ENCODE results near the gene ODF4. TPM values are rescaled to one million over a fixed set of nuclear protein-coding genes. Genes with fewer than 3 reads are reported as not detected.

The ODF4 gene
- total and polyA plus RNA-seq, 8 donors = not detected

DNA sequence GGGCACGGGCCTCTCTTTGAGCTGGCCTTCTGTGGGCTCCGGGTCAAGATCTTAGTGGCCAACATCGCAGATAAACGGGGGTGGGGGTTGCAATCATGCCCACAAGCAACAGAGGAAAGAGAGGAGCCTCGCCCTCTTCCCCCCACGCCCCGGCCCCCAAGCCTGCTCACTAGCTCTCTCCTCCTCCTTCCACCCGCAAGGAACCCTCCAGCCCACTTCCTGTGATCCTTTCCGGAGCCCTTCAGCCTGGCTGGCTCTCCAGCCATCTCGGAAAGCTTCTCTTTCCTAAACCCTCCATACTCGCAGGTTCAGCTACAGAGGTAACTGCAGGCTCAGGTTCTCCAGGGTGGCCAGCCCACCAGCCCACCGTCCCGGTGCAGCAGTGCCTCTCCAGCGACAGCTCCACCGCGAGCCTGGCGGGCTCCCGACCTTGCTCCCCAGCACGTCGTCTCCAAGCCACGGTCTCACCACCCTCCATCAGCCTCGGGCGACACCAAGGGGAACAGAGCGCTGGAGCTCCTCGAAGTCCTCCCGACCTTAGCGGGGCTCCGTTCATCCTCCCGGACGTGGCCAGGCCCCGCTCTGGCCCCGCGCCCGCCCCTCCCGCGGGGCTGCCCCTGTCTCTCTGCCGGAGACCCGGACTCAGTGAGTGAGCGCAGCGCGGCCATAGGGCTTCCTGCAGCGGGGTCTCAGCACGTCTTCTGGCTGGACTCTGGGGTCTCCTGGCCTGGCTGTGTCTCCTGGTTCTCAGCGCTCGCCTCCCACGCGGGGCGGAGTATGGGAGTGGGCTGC, 12.9 kb upstream of the ODF4 start:
- TF ChIP-seq, protein P1, sequence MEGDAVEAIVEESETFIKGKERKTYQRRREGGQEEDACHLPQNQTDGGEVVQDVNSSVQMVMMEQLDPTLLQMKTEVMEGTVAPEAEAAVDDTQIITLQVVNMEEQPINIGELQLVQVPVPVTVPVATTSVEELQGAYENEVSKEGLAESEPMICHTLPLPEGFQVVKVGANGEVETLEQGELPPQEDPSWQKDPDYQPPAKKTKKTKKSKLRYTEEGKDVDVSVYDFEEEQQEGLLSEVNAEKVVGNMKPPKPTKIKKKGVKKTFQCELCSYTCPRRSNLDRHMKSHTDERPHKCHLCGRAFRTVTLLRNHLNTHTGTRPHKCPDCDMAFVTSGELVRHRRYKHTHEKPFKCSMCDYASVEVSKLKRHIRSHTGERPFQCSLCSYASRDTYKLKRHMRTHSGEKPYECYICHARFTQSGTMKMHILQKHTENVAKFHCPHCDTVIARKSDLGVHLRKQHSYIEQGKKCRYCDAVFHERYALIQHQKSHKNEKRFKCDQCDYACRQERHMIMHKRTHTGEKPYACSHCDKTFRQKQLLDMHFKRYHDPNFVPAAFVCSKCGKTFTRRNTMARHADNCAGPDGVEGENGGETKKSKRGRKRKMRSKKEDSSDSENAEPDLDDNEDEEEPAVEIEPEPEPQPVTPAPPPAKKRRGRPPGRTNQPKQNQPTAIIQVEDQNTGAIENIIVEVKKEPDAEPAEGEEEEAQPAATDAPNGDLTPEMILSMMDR (IDR thresholded peaks at IDR 0.05) = no peak
- ATAC-seq (peak; percentile 76), DNase-seq (peak in 3 of 4 donors; percentile 41 to 68 (median 51))
- Histone ChIP-seq H3K9me3 (no peaks in the 10 kb centered on the region), H3K36me3 (peaks cover 0 to 6% of the 10 kb centered on the region in 2 donors), H3K27me3 (peaks cover 4 to 45% of the 10 kb centered on the region in 2 donors), H3K27ac (peak overlapping the region; percentile 53 to 80), H3K4me3 (peak overlapping the region; percentile 42 to 45), H3K4me1 (peaks cover 9 to 15% of the 10 kb centered on the region in 2 donors)
- intact Hi-C loops (cut with DNase I) = no loop called here

DNA sequence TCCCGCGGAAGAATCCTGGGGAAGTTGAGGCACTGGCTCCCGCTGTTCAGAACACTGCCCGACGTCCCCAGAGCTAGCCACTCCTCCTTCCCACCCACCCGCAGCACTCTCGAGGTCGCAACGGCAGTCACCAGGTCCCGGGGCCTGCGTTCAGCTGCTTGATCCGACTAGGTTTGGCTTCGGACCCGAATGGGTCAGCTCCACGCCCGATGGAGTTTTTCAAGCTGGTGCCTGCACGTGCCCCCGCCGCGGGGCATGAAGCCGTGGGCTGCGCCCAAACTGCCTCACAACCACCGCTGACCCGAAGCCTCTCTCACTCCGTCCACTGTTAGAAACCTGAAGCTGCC, 12.4 kb upstream of the ODF4 start:
- H3K27me3 ChIP-seq = peaks cover 4 to 45% of the 10 kb centered on the region in 2 donors
- peaks cover 9 to 15% of the 10 kb centered on the region in 2 donors for H3K4me1 ChIP-seq
- H3K9me3 ChIP-seq = no peaks in the 10 kb centered on the region
- no peak for DNase-seq
- peak; percentile 26 for ATAC-seq
- peak overlapping the region; percentile 42 to 45 for H3K4me3 ChIP-seq
- H3K36me3 ChIP-seq = peaks cover 0 to under 1% of the 10 kb centered on the region in 2 donors
- TF ChIP-seq, protein P1 (IDR thresholded peaks at IDR 0.05) = no peak
- intact Hi-C loops (cut with DNase I) = no loop called here
- peak overlapping the region; percentile 53 to 80 for H3K27ac ChIP-seq

DNA sequence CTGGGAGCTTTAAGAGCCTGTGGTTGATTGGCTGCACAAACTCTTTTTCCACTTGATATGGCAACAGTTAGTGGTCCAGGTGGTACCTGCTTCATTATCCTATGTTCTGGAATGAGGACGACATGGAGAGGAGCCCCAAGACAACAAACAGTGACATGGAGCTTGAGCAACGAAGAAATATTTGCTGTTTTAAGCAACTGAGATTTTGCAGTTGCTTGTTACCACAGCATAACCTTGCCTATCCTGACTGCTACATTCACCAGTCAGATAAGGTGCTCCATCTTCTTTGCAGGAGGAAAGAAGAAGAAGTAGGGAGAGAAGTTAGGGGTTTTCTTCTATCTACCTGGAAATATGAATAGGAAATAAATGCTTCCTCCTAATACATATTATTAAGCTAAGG, 7.5 kb upstream of the ODF4 start:
- DNase-seq = no peak
- intact Hi-C loops (cut with DNase I) = no loop called here
- ATAC-seq = no peak

DNA sequence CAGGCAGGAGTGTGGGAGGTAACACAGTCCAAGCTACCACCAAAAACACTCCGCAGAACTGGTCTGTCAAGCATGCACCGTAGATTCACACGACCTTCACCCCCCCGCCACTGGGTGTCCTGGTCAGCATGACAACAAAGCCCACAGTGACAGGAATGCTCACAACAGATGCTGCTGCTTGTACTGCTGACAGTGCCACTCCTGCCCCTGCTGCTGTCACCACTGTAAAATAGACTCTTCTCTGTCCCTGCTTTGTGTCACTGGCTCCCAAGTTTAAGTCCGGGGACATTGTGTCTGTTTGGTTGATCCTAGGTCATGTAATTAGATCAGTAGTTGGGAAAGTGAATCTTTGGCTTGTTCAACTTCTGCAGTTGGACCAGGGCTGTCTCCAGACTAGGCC, 7.0 kb upstream of the ODF4 start:
- H3K4me1 ChIP-seq = peaks cover 0 to 1% of the 10 kb centered on the region in 2 donors
- H3K27me3 ChIP-seq = peaks cover 0 to 9% of the 10 kb centered on the region in 2 donors
- no peak overlapping the region for H3K27ac ChIP-seq
- DNase-seq (no peak), ATAC-seq (no peak)
- TF ChIP-seq, protein P1 (IDR thresholded peaks at IDR 0.05) = no peak
- H3K9me3 ChIP-seq = no peaks in the 10 kb centered on the region
- no peaks in the 10 kb centered on the region for H3K36me3 ChIP-seq
- intact Hi-C loops (cut with DNase I) = no loop called here
- H3K4me3 ChIP-seq = no peak overlapping the region

More for the DNA sequence above, 7.5 kb upstream of the ODF4 start:
- H3K27ac ChIP-seq = no peak overlapping the region
- no peaks in the 10 kb centered on the region for H3K36me3 ChIP-seq
- H3K4me3 ChIP-seq = no peak overlapping the region
- peaks cover 2 to 5% of the 10 kb centered on the region in 2 donors for H3K4me1 ChIP-seq
- peaks cover 4 to 14% of the 10 kb centered on the region in 2 donors for H3K27me3 ChIP-seq
- H3K9me3 ChIP-seq = no peaks in the 10 kb centered on the region
- TF ChIP-seq, protein P1 (IDR thresholded peaks at IDR 0.05) = no peak

DNA sequence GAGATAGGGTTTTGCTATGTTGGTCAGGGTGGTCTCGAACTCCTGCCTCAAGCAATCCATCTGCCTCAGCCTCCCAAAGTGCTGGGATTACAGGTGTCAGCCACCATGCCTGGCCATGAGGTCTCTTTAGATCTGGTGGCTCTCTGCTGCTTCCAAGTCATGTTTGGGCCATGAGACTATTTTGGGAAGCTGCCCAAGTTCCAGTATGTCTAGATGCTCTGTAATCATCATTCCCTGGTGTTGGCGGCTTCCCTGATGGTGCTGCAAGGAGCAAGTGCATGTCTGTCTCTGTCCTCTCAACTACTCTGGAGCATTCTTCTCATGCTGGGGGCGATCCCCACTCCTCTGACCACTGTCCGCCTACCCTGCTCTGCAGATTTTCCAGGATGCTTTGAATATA, 6.4 kb upstream of the ODF4 start:
- Histone ChIP-seq H3K4me3 (no peak overlapping the region), H3K4me1 (peaks cover 0 to 6% of the 10 kb centered on the region in 2 donors), H3K9me3 (no peaks in the 10 kb centered on the region), H3K27me3 (peaks cover 0 to 3% of the 10 kb centered on the region in 2 donors), H3K36me3 (no peaks in the 10 kb centered on the region), H3K27ac (no peak overlapping the region)
- TF ChIP-seq, protein P1 (IDR thresholded peaks at IDR 0.05) = no peak
- intact Hi-C loops (cut with DNase I) = no loop called here
- ATAC-seq = no peak
- DNase-seq = no peak

Data from left lung (tissue), 10 donors.